K562 (cell line): ENCODE measurements around the gene TPCN1. TPM values are rescaled to one million over a fixed set of nuclear protein-coding genes. Genes with fewer than 3 reads are reported as not detected.
A peak's percentile ranks its signal among the peaks of the same experiment; 100 is the strongest.

ENCODE experiments used
- ATAC-seq: fragments of 200-7000 bp; cut with Tn5 transposase; 3 replicates; pipeline ENCODE4 v1.9.1; 2020; ENCODE audit warnings: moderate library complexity
- BruUV-seq: library from RNA; stranded (reverse); fragments of 400-500 nt; replicated peaks from 2 replicates; lab custom pipeline; 2021; lab: Mats Ljungman, UMichigan
- CTCF ChIA-PET: fragments of 300-600 bp; formaldehyde crosslinking; extraction: SDS; loops from one replicate; lab custom pipeline; 2021; ENCODE audit warnings: low intra/inter-chr PET ratio; lab: Yijun Ruan, JAX
- POLR2A ChIA-PET: fragments of 300-600, 350-650 bp; sonication (Branson Sonifier 250); formaldehyde crosslinking; extraction: SDS; loops from one replicate; lab custom pipeline; 2021; ENCODE audit warnings: antibody characterized with exemption, inconsistent platforms; lab: Yijun Ruan, JAX
- DNase-seq, 4 experiments: peaks; one replicate each; pipeline versions ENCODE4 v3.0.0 to v3.0.0-alpha.2; 2011 to 2018; ENCODE audit warnings: low spot score in 3 of 4, mixed read lengths in 3 of 4; ENCODE audit errors: extremely low read depth in 1 of 4
- FAIRE-seq: peaks from 2 replicates; lab custom pipeline; 2011; peaks lifted over from hg19 to GRCh38; lab: Jason Lieb, UNC
- H2AFZ ChIP-seq: 2 replicates; pipeline ENCODE4 v1.6.0; 2011; ENCODE audit warnings: low read depth, low read length, control low read depth, inconsistent platforms
- H3K27ac ChIP-seq: fragments of 200-600 bp; 3 replicates; pipeline ENCODE4 v1.8.0; 2011; ENCODE audit warnings: low read depth, mild to moderate bottlenecking, control low read depth, inconsistent platforms, low read length, moderate library complexity, mixed read lengths; ENCODE audit errors: extremely low read depth
- H3K27me3 ChIP-seq, 2 experiments: fragments of 300-600 bp in 1 of 2; 2 replicates in 1 of 2; 3 replicates in 1 of 2; pipeline versions ENCODE4 v1.6.0 to v1.8.0; 2011; ENCODE audit warnings: inconsistent platforms in 2 of 2, low read length in 2 of 2, mild to moderate bottlenecking in 1 of 2, mixed read lengths in 1 of 2, moderate library complexity in 1 of 2; ENCODE audit not compliant: control insufficient read depth in 2 of 2, insufficient read depth in 2 of 2
- H3K36me3 ChIP-seq: fragments of 300-600 bp; 3 replicates; pipeline ENCODE4 v1.8.0; 2011; ENCODE audit warnings: mild to moderate bottlenecking, low read length, inconsistent platforms; ENCODE audit not compliant: control insufficient read depth, insufficient read depth
- H3K4me1 ChIP-seq, 2 experiments: fragments of 200-600 bp in 1 of 2; replicated peaks in 1 of 2; 2 replicates in 1 of 2; 3 replicates in 1 of 2; pipeline versions ENCODE4 v1.5.1 to v1.8.0; 2011; ENCODE audit warnings: inconsistent platforms in 2 of 2, low read length in 2 of 2, mild to moderate bottlenecking in 1 of 2, mixed read lengths in 1 of 2, moderate library complexity in 1 of 2; ENCODE audit not compliant: control insufficient read depth in 2 of 2, insufficient read depth in 2 of 2
- H3K4me2 ChIP-seq: 2 replicates; pipeline ENCODE4 v1.6.1; 2011; ENCODE audit warnings: low read length, control low read depth, inconsistent platforms, mixed read lengths; ENCODE audit not compliant: insufficient read depth
- H3K4me3 ChIP-seq: fragments of 200-600 bp; sonication (generic), shearing (Covaris generic); 2 replicates; pipeline ENCODE4 v1.5.1; 2016; ENCODE audit warnings: control low read depth, inconsistent platforms
- H3K79me2 ChIP-seq: fragments of 200-600 bp; 3 replicates; pipeline ENCODE4 v1.8.0; 2011; ENCODE audit warnings: low read length, inconsistent platforms; ENCODE audit not compliant: control insufficient read depth, insufficient read depth
- H3K9ac ChIP-seq, 2 experiments: 2 replicates each; pipeline versions ENCODE4 v1.6.0 to v1.6.1; 2011; ENCODE audit warnings: low read depth in 2 of 2, low read length in 2 of 2, control low read depth in 1 of 2, inconsistent platforms in 1 of 2, mild to moderate bottlenecking in 1 of 2, mixed read lengths in 1 of 2; ENCODE audit not compliant: insufficient read depth in 1 of 2
- H3K9me1 ChIP-seq: one replicate; pipeline ENCODE4 v1.6.0; 2011; ENCODE audit warnings: inconsistent platforms, mild to moderate bottlenecking, low read length, moderate library complexity; ENCODE audit not compliant: control insufficient read depth, insufficient read depth
- H3K9me3 ChIP-seq: replicated peaks from 2 replicates; pipeline ENCODE4 v1.5.1; 2011; ENCODE audit warnings: low read depth, low read length, inconsistent platforms; ENCODE audit not compliant: control insufficient read depth, insufficient read depth
- H4K20me1 ChIP-seq: replicated peaks from 2 replicates; pipeline ENCODE4 v1.6.1; 2011; ENCODE audit warnings: low read length, inconsistent platforms, mixed read lengths; ENCODE audit not compliant: control insufficient read depth, insufficient read depth
- BRD4 ChIP-seq: fragments of 200-600 bp; sonication (generic); IDR thresholded peaks from 2 replicates; pipeline ENCODE4 v1.6.1; 2017; ENCODE audit warnings: inconsistent platforms
- CEBPB ChIP-seq: fragments of 450-650 bp; IDR thresholded peaks from 2 replicates; pipeline ENCODE4 v1.6.1; 2016; ENCODE audit warnings: missing genetic modification characterization, missing compliant biosample characterization
- CHD4 ChIP-seq: fragments of 200-600 bp; sonication (generic); IDR thresholded peaks from 3 replicates; pipeline ENCODE4 v1.6.1; 2012; ENCODE audit warnings: low read depth, mild to moderate bottlenecking, mixed read lengths, low read length, inconsistent platforms; ENCODE audit not compliant: insufficient read depth, insufficient replicate concordance, poor library complexity, severe bottlenecking
- HDAC1 ChIP-seq, 2 experiments: fragments of 450-650 bp; IDR thresholded peaks; 2 replicates each; pipeline ENCODE4 v1.6.1; 2016 to 2017; ENCODE audit warnings: inconsistent platforms in 1 of 2, mild to moderate bottlenecking in 1 of 2, moderate library complexity in 1 of 2
- HMGN3 ChIP-seq: IDR thresholded peaks from 2 replicates; pipeline ENCODE4 v1.6.1; 2011; ENCODE audit warnings: borderline replicate concordance, low read depth, mild to moderate bottlenecking, mixed read lengths, low read length; ENCODE audit not compliant: insufficient read length; ENCODE audit errors: extremely low read depth
- KDM1A ChIP-seq, 2 experiments: fragments of 450-650 bp; IDR thresholded peaks; 2 replicates each; pipeline ENCODE4 v1.6.1; 2016; ENCODE audit warnings: mild to moderate bottlenecking in 2 of 2
- KDM4B ChIP-seq, 2 experiments: fragments of 450-650 bp in 1 of 2; sonication (generic) in 1 of 2; IDR thresholded peaks; 2 replicates each; pipeline ENCODE4 v1.6.1; 2016 to 2017; ENCODE audit warnings: borderline replicate concordance in 2 of 2, antibody characterized with exemption in 1 of 2, low read depth in 1 of 2, mild to moderate bottlenecking in 1 of 2
- MAFG ChIP-seq: fragments of 450-650 bp; conservative IDR thresholded peaks from 2 replicates; pipeline ENCODE4 v1.6.1; 2016; ENCODE audit warnings: missing genetic modification characterization, missing compliant biosample characterization
- PCBP1 ChIP-seq: fragments of 200-400 bp; formaldehyde crosslinking; IDR thresholded peaks from 2 replicates; pipeline ENCODE4 v1.6.1; 2018; ENCODE audit warnings: mild to moderate bottlenecking, low read depth, low read length; ENCODE audit not compliant: poor library complexity, severe bottlenecking
- ZFP36 ChIP-seq: fragments of 150-350 bp; IDR thresholded peaks from 2 replicates; pipeline ENCODE4 v1.6.1; 2018; ENCODE audit warnings: low read length, low read depth; ENCODE audit not compliant: partially characterized antibody
- ZNF583 ChIP-seq: fragments of 250-450 bp; sonication (Bioruptor Pico); IDR thresholded peaks from 2 replicates; pipeline ENCODE4 v1.4.0; 2020
- WGBS: fragments of 100-300 bp; shearing (Covaris generic); methylation state at CpG from one replicate; pipeline ENCODE4 v1.1.6; 2016; ENCODE audit warnings: low coverage, mixed read lengths; ENCODE audit not compliant: insufficient coverage; ENCODE audit errors: missing lambda C conversion rate; 5-methylcytosine and 5-hydroxymethylcytosine counted together
- in situ Hi-C: fragments of 300-500 bp; cut with MboI; formaldehyde crosslinking; loops from 4 replicates; pipeline ENCODE4 v1.15.0; 2018; ENCODE audit warnings: inconsistent platforms, mixed read lengths
- intact Hi-C: fragments of 100-400 bp; cut with micrococcal nuclease; formaldehyde crosslinking; loops from 2 replicates; pipeline ENCODE4 v1.14.2; 2022
- polyA plus RNA-seq, 8 experiments: library from polyadenylated mRNA; depleted of rRNA in 4 of 8; stranded (reverse) in 5 of 8; unstranded in 3 of 8; fragments of >200 nt; fragmentation: Nextera tagmentation in 2 of 8; fragmentation: Illumina TruSeq in 1 of 8; extraction: Ambion mirVana in 2 of 8; extraction: Trizol in 1 of 8; gene quantifications; 2 replicates each; pipeline versions ENCODE4 v1.2.1 to v1.2.3, GENCODE V29; 2011 to 2014; ENCODE audit warnings: inconsistent platforms in 1 of 8, missing spikeins in 1 of 8
- total RNA-seq, 7 experiments: library from RNA; depleted of rRNA in 6 of 7; stranded (reverse); fragments of >200 nt in 6 of 7; fragmentation: Illumina TruSeq in 2 of 7; extraction: Trizol in 2 of 7; gene quantifications; 2 replicates each; pipeline versions ENCODE4 v1.2.1 to v1.2.3, GENCODE V29; 2011 to 2021; ENCODE audit warnings: low replicate concordance in 1 of 7
- TF ChIP-seq, protein P1 (sequence below), 2 experiments: fragments of 450-650 bp in 1 of 2; sonication (generic) in 1 of 2; formaldehyde crosslinking in 1 of 2; IDR thresholded peaks; 2 replicates each; pipeline versions ENCODE4 v1.7.1 to v1.9.0; 2016 to 2022; ENCODE audit warnings: inconsistent platforms in 1 of 2, mild to moderate bottlenecking in 1 of 2, missing genetic modification reagents in 1 of 2

The TPCN1 gene
- total and polyA plus RNA-seq, 9 of the 15 experiments (the other 6 are each of a cell fraction or from before 2014, with no cell fraction given) = 0.80 to 23.8 (median 7.4) TPM

DNA sequence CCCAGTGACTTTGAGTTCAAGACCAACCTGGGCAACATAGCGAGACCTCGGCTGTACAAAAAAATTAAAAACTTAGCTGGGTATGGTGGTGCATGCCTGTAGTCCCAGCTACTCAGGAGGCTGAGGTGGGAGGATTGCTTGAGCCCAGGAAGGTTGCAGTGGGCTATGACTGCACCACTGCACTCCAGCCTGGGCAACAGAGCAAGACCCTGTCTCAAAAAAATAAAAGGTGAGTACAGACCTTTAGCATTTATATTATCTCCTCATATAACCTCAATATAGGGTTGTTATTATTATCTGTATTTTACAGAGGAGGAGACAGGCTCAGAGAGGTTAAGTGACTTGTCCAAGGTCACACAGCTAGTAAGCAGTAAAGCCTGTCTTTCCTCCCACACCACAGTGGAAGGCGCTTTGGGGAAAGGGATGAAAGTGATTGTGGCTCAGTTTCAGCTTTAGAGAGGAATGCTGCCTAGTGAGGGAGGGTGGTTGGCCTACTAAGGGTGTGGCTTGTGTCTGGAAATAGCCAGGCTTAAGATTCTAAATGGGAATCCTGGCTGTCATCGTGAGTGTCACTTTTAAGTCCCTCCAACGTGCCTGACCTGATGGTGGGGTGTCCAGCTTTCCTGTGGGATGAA, 7.2 kb downstream of the TPCN1 start:
- Histone ChIP-seq H3K4me2 (no peak overlapping the region), H3K4me3 (no peak overlapping the region), H3K4me1 (peaks cover 41 to 50% of the 10 kb centered on the region in 2 experiments), H3K9me1 (peaks cover 5% of the 10 kb centered on the region), H3K27ac (peak overlapping the region; percentile 49; the same call in 1 of the 3 replicates), H2AFZ (no peak overlapping the region), H3K9me3 (peaks cover 9% of the 10 kb centered on the region), H4K20me1 (no peaks in the 10 kb centered on the region), H3K9ac (peak overlapping the region in 1 of 2 experiments; percentile 6; a peak in 1 of 4 replicates), H3K79me2 (no peaks in the 10 kb centered on the region), H3K27me3 (no peaks in the 10 kb centered on the region; a peak in 1 of 5 replicates), H3K36me3 (peaks cover 56% of the 10 kb centered on the region; the same call in 2 of the 3 replicates)
- FAIRE-seq (no peak), DNase-seq (no peak), ATAC-seq (no peak)
- in situ Hi-C loops = no loop called here
- 64% methylated on average over 5 of the region's 5 CpGs for WGBS
- no TSS peak for BruUV-seq
- intact Hi-C loops = no loop called here
- ChIA-PET POLR2A (interaction anchor here (0.5 to 1.1 kb wide), 2 partner anchors 21 to 40 kb away, joined by 3 read pairs; no protein-coding TSS in a partner anchor), CTCF (no interaction called here)
- TF ChIP-seq ZFP36 = peak; percentile 90
- TF ChIP-seq CEBPB = no peak
- no peak for TF ChIP-seq HMGN3
- no peak for TF ChIP-seq KDM4B (IDR thresholded peaks at IDR 0.05; ENCODE audit: borderline replicate concordance in 2 of 2, low read depth in 1 of 2)
- TF ChIP-seq, protein P1, sequence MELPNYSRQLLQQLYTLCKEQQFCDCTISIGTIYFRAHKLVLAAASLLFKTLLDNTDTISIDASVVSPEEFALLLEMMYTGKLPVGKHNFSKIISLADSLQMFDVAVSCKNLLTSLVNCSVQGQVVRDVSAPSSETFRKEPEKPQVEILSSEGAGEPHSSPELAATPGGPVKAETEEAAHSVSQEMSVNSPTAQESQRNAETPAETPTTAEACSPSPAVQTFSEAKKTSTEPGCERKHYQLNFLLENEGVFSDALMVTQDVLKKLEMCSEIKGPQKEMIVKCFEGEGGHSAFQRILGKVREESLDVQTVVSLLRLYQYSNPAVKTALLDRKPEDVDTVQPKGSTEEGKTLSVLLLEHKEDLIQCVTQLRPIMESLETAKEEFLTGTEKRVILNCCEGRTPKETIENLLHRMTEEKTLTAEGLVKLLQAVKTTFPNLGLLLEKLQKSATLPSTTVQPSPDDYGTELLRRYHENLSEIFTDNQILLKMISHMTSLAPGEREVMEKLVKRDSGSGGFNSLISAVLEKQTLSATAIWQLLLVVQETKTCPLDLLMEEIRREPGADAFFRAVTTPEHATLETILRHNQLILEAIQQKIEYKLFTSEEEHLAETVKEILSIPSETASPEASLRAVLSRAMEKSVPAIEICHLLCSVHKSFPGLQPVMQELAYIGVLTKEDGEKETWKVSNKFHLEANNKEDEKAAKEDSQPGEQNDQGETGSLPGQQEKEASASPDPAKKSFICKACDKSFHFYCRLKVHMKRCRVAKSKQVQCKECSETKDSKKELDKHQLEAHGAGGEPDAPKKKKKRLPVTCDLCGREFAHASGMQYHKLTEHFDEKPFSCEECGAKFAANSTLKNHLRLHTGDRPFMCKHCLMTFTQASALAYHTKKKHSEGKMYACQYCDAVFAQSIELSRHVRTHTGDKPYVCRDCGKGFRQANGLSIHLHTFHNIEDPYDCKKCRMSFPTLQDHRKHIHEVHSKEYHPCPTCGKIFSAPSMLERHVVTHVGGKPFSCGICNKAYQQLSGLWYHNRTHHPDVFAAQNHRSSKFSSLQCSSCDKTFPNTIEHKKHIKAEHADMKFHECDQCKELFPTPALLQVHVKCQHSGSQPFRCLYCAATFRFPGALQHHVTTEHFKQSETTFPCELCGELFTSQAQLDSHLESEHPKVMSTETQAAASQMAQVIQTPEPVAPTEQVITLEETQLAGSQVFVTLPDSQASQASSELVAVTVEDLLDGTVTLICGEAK (IDR thresholded peaks at IDR 0.05) = no peak
- TF ChIP-seq, protein P1 (CRISPR knock-in tag; IDR thresholded peaks at IDR 0.05) = no peak
- TF ChIP-seq ZNF583 (CRISPR knock-in tag) = no peak
- TF ChIP-seq CHD4 = peak; percentile 85
- peak; percentile 72 to 76 for TF ChIP-seq KDM1A (IDR thresholded peaks at IDR 0.05)
- no peak for TF ChIP-seq PCBP1
- no peak for TF ChIP-seq MAFG (tag)
- TF ChIP-seq HDAC1 (IDR thresholded peaks at IDR 0.05) = 0 out of 4 replicates have a peak, but pooled peaks of 1 of the 2 experiments have one; percentile 15
- TF ChIP-seq BRD4 = no peak
